Measurements from ENCODE around the gene IQCF5.
"Not testable (repeated sequence)": the region's sequence is repeated elsewhere in the genome, so short reads cannot be mapped to it uniquely, and the experiment has no call there.

Gene IQCF5

GRCh38 chr3:51875501-51875900 lies at the start of gene IQCF5:
IQCF5 (minus strand) TSS chr3:51875601; CDS start chr3:51875531, 70 bp downstream.
- H3K4me3 ChIP-seq (ENCODE audit: low read length) = no peak within 1 kb of the TSS
- no peaks in the 10 kb centered on the region for H3K36me3 ChIP-seq (ENCODE audit: control insufficient read depth, insufficient read depth, low read length)
- no peaks in the 10 kb centered on the region for H3K27me3 ChIP-seq (ENCODE audit: control insufficient read depth, insufficient read depth, low read length)

GRCh38 chr3:51921081-51921578 lies 45.7 kb upstream of the IQCF5 start:
- Histone ChIP-seq H3K9ac (ENCODE audit: low read length) (no peak overlapping the region), H3K27ac (ENCODE audit: low read depth, low read length) (no peak overlapping the region)

More at GRCh38 chr3:51875501-51875900, at the start of gene IQCF5:
- Histone ChIP-seq H3K4me1 (ENCODE audit: control insufficient read depth, insufficient read depth, low read length) (no peaks in the 10 kb centered on the region), H3K9ac (ENCODE audit: low read length) (no peak within 1 kb of the TSS), H3K27ac (ENCODE audit: low read depth, low read length) (no peak within 1 kb of the TSS)

GRCh38 chr3:51916418-51916817 lies 41.0 kb upstream of the IQCF5 start:
- H3K27ac ChIP-seq (ENCODE audit: low read depth, low read length) = no peak overlapping the region
- H3K4me1 ChIP-seq (ENCODE audit: control insufficient read depth, insufficient read depth, low read length) = no peaks in the 10 kb centered on the region
- H3K36me3 ChIP-seq (ENCODE audit: control insufficient read depth, insufficient read depth, low read length) = no peaks in the 10 kb centered on the region
- no peak overlapping the region for H3K4me3 ChIP-seq (ENCODE audit: low read length)
- H3K9ac ChIP-seq (ENCODE audit: low read length) = no peak overlapping the region
- no peaks in the 10 kb centered on the region for H3K27me3 ChIP-seq (ENCODE audit: control insufficient read depth, insufficient read depth, low read length)

More at GRCh38 chr3:51921081-51921578, 45.7 kb upstream of the IQCF5 start:
- Histone ChIP-seq H3K36me3 (ENCODE audit: control insufficient read depth, insufficient read depth, low read length) (no peaks in the 10 kb centered on the region), H3K4me1 (ENCODE audit: control insufficient read depth, insufficient read depth, low read length) (no peaks in the 10 kb centered on the region), H3K27me3 (ENCODE audit: control insufficient read depth, insufficient read depth, low read length) (no peaks in the 10 kb centered on the region), H3K4me3 (ENCODE audit: low read length) (no peak overlapping the region)

- H3K36me3 ChIP-seq (ENCODE audit: control insufficient read depth, insufficient read depth, low read length) = no peaks in the 10 kb centered on the region
- H3K9ac ChIP-seq (ENCODE audit: low read length) = no peak overlapping the region
- no peak overlapping the region for H3K4me3 ChIP-seq (ENCODE audit: low read length)
Measured at GRCh38 chr3:51908026-51908425, 32.6 kb upstream of the IQCF5 start.

GRCh38 chr3:51904034-51904823 lies 28.8 kb upstream of the IQCF5 start:
- H3K27ac ChIP-seq (ENCODE audit: low read depth, low read length) = no peak overlapping the region
- H3K4me3 ChIP-seq (ENCODE audit: low read length) = no peak overlapping the region
- no peaks in the 10 kb centered on the region for H3K36me3 ChIP-seq (ENCODE audit: control insufficient read depth, insufficient read depth, low read length)
- no peaks in the 10 kb centered on the region for H3K27me3 ChIP-seq (ENCODE audit: control insufficient read depth, insufficient read depth, low read length)
- H3K4me1 ChIP-seq (ENCODE audit: control insufficient read depth, insufficient read depth, low read length) = no peaks in the 10 kb centered on the region
- H3K9ac ChIP-seq (ENCODE audit: low read length) = no peak overlapping the region

More at GRCh38 chr3:51908026-51908425, 32.6 kb upstream of the IQCF5 start:
- H3K27me3 ChIP-seq (ENCODE audit: control insufficient read depth, insufficient read depth, low read length) = no peaks in the 10 kb centered on the region
- H3K27ac ChIP-seq (ENCODE audit: low read depth, low read length) = no peak overlapping the region
- no peaks in the 10 kb centered on the region for H3K4me1 ChIP-seq (ENCODE audit: control insufficient read depth, insufficient read depth, low read length)

- H3K9ac ChIP-seq (ENCODE audit: low read length); H3K27ac ChIP-seq (ENCODE audit: low read depth, low read length); H3K4me1 ChIP-seq (ENCODE audit: control insufficient read depth, insufficient read depth, low read length); H3K4me3 ChIP-seq (ENCODE audit: low read length); H3K27me3 ChIP-seq (ENCODE audit: control insufficient read depth, insufficient read depth, low read length); H3K36me3 ChIP-seq (ENCODE audit: control insufficient read depth, insufficient read depth, low read length): not testable (repeated sequence)
Measured at GRCh38 chr3:51902361-51902760, 27.0 kb upstream of the IQCF5 start.

GRCh38 chr3:51900043-51900442 lies 24.6 kb upstream of the IQCF5 start:
- H3K36me3 ChIP-seq (ENCODE audit: control insufficient read depth, insufficient read depth, low read length); H3K27ac ChIP-seq (ENCODE audit: low read depth, low read length); H3K4me1 ChIP-seq (ENCODE audit: control insufficient read depth, insufficient read depth, low read length); H3K27me3 ChIP-seq (ENCODE audit: control insufficient read depth, insufficient read depth, low read length); H3K4me3 ChIP-seq (ENCODE audit: low read length); H3K9ac ChIP-seq (ENCODE audit: low read length): not testable (repeated sequence)

GRCh38 chr3:51897391-51897790 lies 22.0 kb upstream of the IQCF5 start:
- no peaks in the 10 kb centered on the region for H3K36me3 ChIP-seq (ENCODE audit: control insufficient read depth, insufficient read depth, low read length)
- H3K4me3 ChIP-seq (ENCODE audit: low read length) = no peak overlapping the region
- H3K9ac ChIP-seq (ENCODE audit: low read length) = no peak overlapping the region
- H3K4me1 ChIP-seq (ENCODE audit: control insufficient read depth, insufficient read depth, low read length) = no peaks in the 10 kb centered on the region
- no peak overlapping the region for H3K27ac ChIP-seq (ENCODE audit: low read depth, low read length)
- no peaks in the 10 kb centered on the region for H3K27me3 ChIP-seq (ENCODE audit: control insufficient read depth, insufficient read depth, low read length)

GRCh38 chr3:51896607-51897305 lies 21.4 kb upstream of the IQCF5 start:
- no peaks in the 10 kb centered on the region for H3K4me1 ChIP-seq (ENCODE audit: control insufficient read depth, insufficient read depth, low read length)
- no peaks in the 10 kb centered on the region for H3K36me3 ChIP-seq (ENCODE audit: control insufficient read depth, insufficient read depth, low read length)
- no peak overlapping the region for H3K27ac ChIP-seq (ENCODE audit: low read depth, low read length)
- no peaks in the 10 kb centered on the region for H3K27me3 ChIP-seq (ENCODE audit: control insufficient read depth, insufficient read depth, low read length)
- no peak overlapping the region for H3K4me3 ChIP-seq (ENCODE audit: low read length)
- H3K9ac ChIP-seq (ENCODE audit: low read length) = no peak overlapping the region

GRCh38 chr3:51894939-51895338 lies 19.5 kb upstream of the IQCF5 start:
- no peaks in the 10 kb centered on the region for H3K36me3 ChIP-seq (ENCODE audit: control insufficient read depth, insufficient read depth, low read length)
- H3K27me3 ChIP-seq (ENCODE audit: control insufficient read depth, insufficient read depth, low read length) = no peaks in the 10 kb centered on the region
- H3K4me1 ChIP-seq (ENCODE audit: control insufficient read depth, insufficient read depth, low read length) = no peaks in the 10 kb centered on the region
- no peak overlapping the region for H3K4me3 ChIP-seq (ENCODE audit: low read length)
- no peak overlapping the region for H3K9ac ChIP-seq (ENCODE audit: low read length)
- H3K27ac ChIP-seq (ENCODE audit: low read depth, low read length) = no peak overlapping the region

GRCh38 chr3:51894391-51894790 lies 19.0 kb upstream of the IQCF5 start:
- Histone ChIP-seq H3K36me3 (ENCODE audit: control insufficient read depth, insufficient read depth, low read length) (no peaks in the 10 kb centered on the region), H3K4me1 (ENCODE audit: control insufficient read depth, insufficient read depth, low read length) (no peaks in the 10 kb centered on the region), H3K27ac (ENCODE audit: low read depth, low read length) (no peak overlapping the region), H3K9ac (ENCODE audit: low read length) (no peak overlapping the region), H3K4me3 (ENCODE audit: low read length) (no peak overlapping the region), H3K27me3 (ENCODE audit: control insufficient read depth, insufficient read depth, low read length) (no peaks in the 10 kb centered on the region)

- H3K4me3 ChIP-seq (ENCODE audit: low read length) = no peak overlapping the region
Measured at GRCh38 chr3:51891242-51892039, 16.0 kb upstream of the IQCF5 start.

More at GRCh38 chr3:51891242-51892039, 16.0 kb upstream of the IQCF5 start:
- Histone ChIP-seq H3K9ac (ENCODE audit: low read length) (no peak overlapping the region), H3K27ac (ENCODE audit: low read depth, low read length) (no peak overlapping the region), H3K27me3 (ENCODE audit: control insufficient read depth, insufficient read depth, low read length) (no peaks in the 10 kb centered on the region), H3K4me1 (ENCODE audit: control insufficient read depth, insufficient read depth, low read length) (no peaks in the 10 kb centered on the region), H3K36me3 (ENCODE audit: control insufficient read depth, insufficient read depth, low read length) (no peaks in the 10 kb centered on the region)
